SK-N-MC (cell line): ENCODE data around the gene KIF1A.

Experiments used
- DNase-seq: peaks from one replicate; pipeline ENCODE4 v3.0.0-alpha.2; 2011; ENCODE audit warnings: low read depth, low spot score
- H3K27ac ChIP-seq: fragments of 200-600 bp; sonication (generic); 2 replicates; pipeline ENCODE4 v1.5.1; 2016; ENCODE audit warnings: mixed run types
- H3K36me3 ChIP-seq: fragments of 200-600 bp; sonication (generic); 2 replicates; pipeline ENCODE4 v1.6.1; 2017; ENCODE audit warnings: antibody characterized with exemption, low read length, mixed read lengths; ENCODE audit not compliant: insufficient read depth
- H3K4me3 ChIP-seq: fragments of 200-600 bp; sonication (generic); 2 replicates; pipeline ENCODE4 v1.5.1; 2016
- H3K9ac ChIP-seq: fragments of 200-600 bp; sonication (generic); 2 replicates; pipeline ENCODE4 v1.8.0; 2017; ENCODE audit warnings: mixed run types, mixed read lengths; ENCODE audit not compliant: insufficient read length
- H3K9me3 ChIP-seq: fragments of 200-600 bp; sonication (generic); 2 replicates; pipeline ENCODE4 v1.6.1; 2017; ENCODE audit warnings: low read depth, mild to moderate bottlenecking, antibody characterized with exemption, low read length, moderate library complexity, mixed read lengths
- EZH2 ChIP-seq: fragments of 200-600 bp; sonication (generic); IDR thresholded peaks from one replicate; pipeline ENCODE4 v1.6.1; 2017; ENCODE audit warnings: antibody characterized with exemption
- FOXP2 ChIP-seq: optimal IDR thresholded peaks from 2 replicates; pipeline ENCODE3; 2011; ENCODE audit warnings: mild to moderate bottlenecking, moderate library complexity; ENCODE audit not compliant: insufficient read depth; ENCODE audit errors: extremely low read length, control extremely low read depth
- POLR2AphosphoS5 ChIP-seq: IDR thresholded peaks from 2 replicates; pipeline ENCODE4 v1.6.1; 2012; ENCODE audit warnings: mild to moderate bottlenecking, low read depth, low read length, borderline replicate concordance

Gene KIF1A, protein sequence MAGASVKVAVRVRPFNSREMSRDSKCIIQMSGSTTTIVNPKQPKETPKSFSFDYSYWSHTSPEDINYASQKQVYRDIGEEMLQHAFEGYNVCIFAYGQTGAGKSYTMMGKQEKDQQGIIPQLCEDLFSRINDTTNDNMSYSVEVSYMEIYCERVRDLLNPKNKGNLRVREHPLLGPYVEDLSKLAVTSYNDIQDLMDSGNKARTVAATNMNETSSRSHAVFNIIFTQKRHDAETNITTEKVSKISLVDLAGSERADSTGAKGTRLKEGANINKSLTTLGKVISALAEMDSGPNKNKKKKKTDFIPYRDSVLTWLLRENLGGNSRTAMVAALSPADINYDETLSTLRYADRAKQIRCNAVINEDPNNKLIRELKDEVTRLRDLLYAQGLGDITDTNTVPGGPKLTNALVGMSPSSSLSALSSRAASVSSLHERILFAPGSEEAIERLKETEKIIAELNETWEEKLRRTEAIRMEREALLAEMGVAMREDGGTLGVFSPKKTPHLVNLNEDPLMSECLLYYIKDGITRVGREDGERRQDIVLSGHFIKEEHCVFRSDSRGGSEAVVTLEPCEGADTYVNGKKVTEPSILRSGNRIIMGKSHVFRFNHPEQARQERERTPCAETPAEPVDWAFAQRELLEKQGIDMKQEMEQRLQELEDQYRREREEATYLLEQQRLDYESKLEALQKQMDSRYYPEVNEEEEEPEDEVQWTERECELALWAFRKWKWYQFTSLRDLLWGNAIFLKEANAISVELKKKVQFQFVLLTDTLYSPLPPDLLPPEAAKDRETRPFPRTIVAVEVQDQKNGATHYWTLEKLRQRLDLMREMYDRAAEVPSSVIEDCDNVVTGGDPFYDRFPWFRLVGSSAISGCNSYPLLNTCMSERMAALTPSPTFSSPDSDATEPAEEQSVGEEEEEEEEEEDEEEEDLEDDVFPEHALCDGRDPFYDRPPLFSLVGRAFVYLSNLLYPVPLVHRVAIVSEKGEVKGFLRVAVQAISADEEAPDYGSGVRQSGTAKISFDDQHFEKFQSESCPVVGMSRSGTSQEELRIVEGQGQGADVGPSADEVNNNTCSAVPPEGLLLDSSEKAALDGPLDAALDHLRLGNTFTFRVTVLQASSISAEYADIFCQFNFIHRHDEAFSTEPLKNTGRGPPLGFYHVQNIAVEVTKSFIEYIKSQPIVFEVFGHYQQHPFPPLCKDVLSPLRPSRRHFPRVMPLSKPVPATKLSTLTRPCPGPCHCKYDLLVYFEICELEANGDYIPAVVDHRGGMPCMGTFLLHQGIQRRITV (N-terminal part only)

DNA sequence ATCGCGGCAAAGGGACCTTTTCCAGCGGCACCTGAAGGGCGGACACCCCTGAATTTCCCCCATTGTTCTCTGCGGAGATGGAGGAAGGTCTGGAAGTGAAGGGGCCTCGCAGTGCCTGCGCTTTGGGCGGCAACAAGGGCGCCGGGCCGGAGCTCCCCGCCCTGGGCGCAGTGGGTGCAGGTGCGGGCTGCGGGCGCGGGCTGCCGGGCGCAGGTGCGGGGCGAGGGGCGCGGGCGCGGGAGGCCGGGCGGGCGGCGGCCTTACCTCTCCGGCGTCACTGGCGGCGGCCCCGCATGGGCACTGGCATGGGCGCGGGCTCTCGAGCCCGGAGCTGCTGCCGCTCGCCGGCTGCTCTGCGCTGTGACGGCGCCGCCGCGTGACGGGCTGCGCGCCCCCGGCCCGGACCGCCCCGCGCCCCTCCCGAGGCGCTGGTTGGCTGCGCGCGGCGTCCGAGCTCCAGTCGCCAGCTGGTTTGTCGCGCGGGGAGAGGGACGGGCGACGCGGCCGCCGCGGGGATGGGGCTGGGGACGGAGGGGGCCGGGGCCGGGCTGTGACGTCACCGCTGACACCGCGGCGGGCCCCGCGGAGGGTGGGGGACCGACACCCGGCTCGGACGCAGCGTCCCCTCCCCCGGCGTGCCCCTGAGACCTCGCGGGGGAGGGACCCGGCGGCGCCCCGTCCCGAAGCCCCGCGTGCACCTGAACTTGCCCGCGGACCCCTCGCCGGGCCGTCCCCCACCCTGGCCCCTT is at the start of gene KIF1A:
KIF1A (minus strand) TSS at position 362 of the 749 bp plus-strand sequence. CDS start 22,467 bp downstream, outside the sequence.
- TF ChIP-seq FOXP2 (no peak), EZH2 (no peak), POLR2AphosphoS5 (no peak)
- peak within 1 kb of the TSS; percentile 76 for H3K4me3 ChIP-seq
- H3K9ac ChIP-seq: no peak within 1 kb of the TSS
- H3K9me3 ChIP-seq: no peaks in the 10 kb centered on the region
- H3K36me3 ChIP-seq: no peaks in the 10 kb centered on the region
- no peak within 1 kb of the TSS for H3K27ac ChIP-seq
- DNase-seq: no peak

GRCh38 chr2:240869109-240869955 is 49.3 kb upstream of the KIF1A start:
- Histone ChIP-seq H3K4me3 (no peak overlapping the region), H3K9ac (no peak overlapping the region), H3K27ac (no peak overlapping the region), H3K9me3 (no peaks in the 10 kb centered on the region), H3K36me3 (no peaks in the 10 kb centered on the region)
- no peak for DNase-seq
- TF ChIP-seq POLR2AphosphoS5: no peak
- no peak for TF ChIP-seq EZH2
- TF ChIP-seq FOXP2: no peak

- no peak for TF ChIP-seq FOXP2
- no peak for TF ChIP-seq POLR2AphosphoS5
- no peak for TF ChIP-seq EZH2
- no peak for DNase-seq
Observed at GRCh38 chr2:240868286-240869108, 48.5 kb upstream of the KIF1A start, which contains the start of gene AGXT. Gene AGXT, plus strand, starts transcription at chr2:240868824. Its CDS starts 42 bp downstream, at chr2:240868866.

GRCh38 chr2:240865391-240865790 is 45.4 kb upstream of the KIF1A start:
- TF ChIP-seq POLR2AphosphoS5 (no peak), FOXP2 (no peak), EZH2 (no peak)
- Histone ChIP-seq H3K27ac (no peak overlapping the region), H3K36me3 (no peaks in the 10 kb centered on the region), H3K9me3 (no peaks in the 10 kb centered on the region), H3K4me3 (no peak overlapping the region), H3K9ac (no peak overlapping the region)
- no peak for DNase-seq

More at GRCh38 chr2:240868286-240869108, 48.5 kb upstream of the KIF1A start, which contains the start of gene AGXT:
- no peaks in the 10 kb centered on the region for H3K9me3 ChIP-seq
- H3K9ac ChIP-seq: no peak within 1 kb of the TSS
- H3K4me3 ChIP-seq: no peak within 1 kb of the TSS
- H3K27ac ChIP-seq: no peak within 1 kb of the TSS
- no peaks in the 10 kb centered on the region for H3K36me3 ChIP-seq

GRCh38 chr2:240864475-240864874 is 44.5 kb upstream of the KIF1A start:
- no peak overlapping the region for H3K4me3 ChIP-seq

GRCh38 chr2:240861547-240861946 is 41.5 kb upstream of the KIF1A start:
- Histone ChIP-seq H3K36me3 (no peaks in the 10 kb centered on the region), H3K27ac (no peak overlapping the region), H3K4me3 (no peak overlapping the region), H3K9ac (no peak overlapping the region), H3K9me3 (no peaks in the 10 kb centered on the region)
- no peak for DNase-seq
- no peak for TF ChIP-seq POLR2AphosphoS5

More at GRCh38 chr2:240864475-240864874, 44.5 kb upstream of the KIF1A start:
- Histone ChIP-seq H3K27ac (no peak overlapping the region), H3K9ac (no peak overlapping the region), H3K36me3 (no peaks in the 10 kb centered on the region), H3K9me3 (no peaks in the 10 kb centered on the region)
- DNase-seq: no peak
- TF ChIP-seq EZH2 (no peak), POLR2AphosphoS5 (no peak), FOXP2 (no peak)

DNA sequence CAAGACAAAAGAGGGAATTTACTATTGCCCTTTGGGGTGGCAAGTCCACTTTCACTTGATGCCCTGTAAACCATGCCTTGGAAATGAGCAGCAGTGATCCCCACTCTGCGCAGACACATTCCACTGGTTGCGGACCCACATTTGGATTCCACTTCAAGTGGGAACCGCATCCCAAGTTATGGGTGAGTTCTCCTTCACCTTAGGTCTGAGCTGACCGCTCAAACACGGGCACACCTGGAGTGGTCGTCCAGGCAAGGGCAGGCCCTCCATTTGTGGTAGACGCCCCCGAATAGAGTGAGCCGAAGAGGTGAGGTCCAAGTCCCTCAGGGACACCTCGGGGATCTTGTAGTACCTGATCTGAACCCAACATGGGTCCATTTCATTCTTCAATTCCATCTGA is 38.9 kb upstream of the KIF1A start:
- Histone ChIP-seq H3K36me3 (no peaks in the 10 kb centered on the region), H3K27ac (no peak overlapping the region), H3K4me3 (no peak overlapping the region), H3K9me3 (no peaks in the 10 kb centered on the region), H3K9ac (no peak overlapping the region)
- no peak for DNase-seq
- TF ChIP-seq EZH2 (no peak), POLR2AphosphoS5 (no peak), FOXP2 (no peak)
